Stimulated activated effector memory CD8-positive, alpha-beta T cell treated with anti-CD3 and anti-CD28 coated beads, Interleukin-12 subunit alpha, Interleukin-12 subunit beta, amount 100 ng/mL, for 72 hours (primary cell): ENCODE results near the gene USP6NL.
A peak's percentile ranks its signal among the peaks of the same experiment; 100 is the strongest.
"Not testable (repeated sequence)": the region's sequence is repeated elsewhere in the genome, so short reads cannot be mapped to it uniquely, and the experiment has no call there.

Experiments
- ATAC-seq: fragments of 150-1000 bp; cut with Tn5 transposase; 2 replicates; pipeline ENCODE4 v1.10.0; 2021
- DNase-seq, 2 donors: peaks; one replicate each; pipeline ENCODE4 v3.0.0; 2021 to 2022; ENCODE audit warnings: low spot score in 2 of 2
- H3K27ac Mint-ChIP-seq: one replicate; pipeline ENCODE4 v1.8.0; 2022; ENCODE audit warnings: mild to moderate bottlenecking, mixed read lengths
- H3K36me3 Mint-ChIP-seq: one replicate; pipeline ENCODE4 v1.8.0; 2022; ENCODE audit warnings: mild to moderate bottlenecking, mixed read lengths
- H3K4me1 Mint-ChIP-seq: one replicate; pipeline ENCODE4 v1.8.0; 2022; ENCODE audit warnings: mixed read lengths
- H3K4me3 Mint-ChIP-seq: one replicate; pipeline ENCODE4 v1.8.0; 2022; ENCODE audit warnings: mild to moderate bottlenecking, mixed read lengths
- H3K9me3 Mint-ChIP-seq: one replicate; pipeline ENCODE4 v1.8.0; 2022; ENCODE audit warnings: mixed read lengths

USP6NL gene

GRCh38 chr10:11631291-11631690 is 19.8 kb upstream of the USP6NL start:
- H3K4me1 Mint-ChIP-seq, result no peaks in the 10 kb centered on the region
- H3K4me3 Mint-ChIP-seq, result no peak overlapping the region
- H3K27ac Mint-ChIP-seq, result no peak overlapping the region
- ATAC-seq, result no peak
- H3K36me3 Mint-ChIP-seq, result no peaks in the 10 kb centered on the region
- no peaks in the 10 kb centered on the region for H3K9me3 Mint-ChIP-seq
- no peak for DNase-seq

- Mint-ChIP-seq H3K36me3 (no peaks in the 10 kb centered on the region), H3K9me3 (no peaks in the 10 kb centered on the region), H3K4me1 (no peaks in the 10 kb centered on the region), H3K27ac (no peak overlapping the region), H3K4me3 (no peak overlapping the region)
- DNase-seq (no peak), ATAC-seq (no peak)
Measured at GRCh38 chr10:11629731-11630130, 18.3 kb upstream of the USP6NL start.

GRCh38 chr10:11627941-11628340 is 16.5 kb upstream of the USP6NL start:
- not testable (repeated sequence) for H3K4me1 Mint-ChIP-seq, H3K36me3 Mint-ChIP-seq, H3K4me3 Mint-ChIP-seq, H3K27ac Mint-ChIP-seq, H3K9me3 Mint-ChIP-seq, DNase-seq, ATAC-seq

- no peaks in the 10 kb centered on the region for H3K4me1 Mint-ChIP-seq
- no peak overlapping the region for H3K27ac Mint-ChIP-seq
- H3K9me3 Mint-ChIP-seq, result no peaks in the 10 kb centered on the region
- peak; percentile 56 for ATAC-seq
- H3K4me3 Mint-ChIP-seq, result no peak overlapping the region
- no peaks in the 10 kb centered on the region for H3K36me3 Mint-ChIP-seq
- DNase-seq, result no peak
Measured at GRCh38 chr10:11626071-11626470, 14.6 kb upstream of the USP6NL start.

- DNase-seq, result no peak
- Mint-ChIP-seq H3K4me3 (no peak overlapping the region), H3K36me3 (no peaks in the 10 kb centered on the region), H3K4me1 (no peaks in the 10 kb centered on the region), H3K27ac (no peak overlapping the region), H3K9me3 (no peaks in the 10 kb centered on the region)
- ATAC-seq, result no peak
Measured at GRCh38 chr10:11625019-11625735, 13.7 kb upstream of the USP6NL start.

GRCh38 chr10:11617233-11617632 is 5.8 kb upstream of the USP6NL start:
- no peak for DNase-seq
- no peak overlapping the region for H3K27ac Mint-ChIP-seq
- no peak overlapping the region for H3K4me3 Mint-ChIP-seq
- no peaks in the 10 kb centered on the region for H3K36me3 Mint-ChIP-seq
- peaks cover 5% of the 10 kb centered on the region for H3K9me3 Mint-ChIP-seq
- no peak for ATAC-seq
- H3K4me1 Mint-ChIP-seq, result peaks cover 2% of the 10 kb centered on the region

GRCh38 chr10:11616021-11616420 is 4.6 kb upstream of the USP6NL start:
- Mint-ChIP-seq H3K36me3 (no peaks in the 10 kb centered on the region), H3K4me3 (no peak overlapping the region), H3K27ac (no peak overlapping the region), H3K9me3 (peaks cover 5% of the 10 kb centered on the region), H3K4me1 (peaks cover 7% of the 10 kb centered on the region)
- ATAC-seq (no peak), DNase-seq (no peak)

GRCh38 chr10:11615396-11615795 is 3.9 kb upstream of the USP6NL start:
- no peak overlapping the region for H3K27ac Mint-ChIP-seq
- H3K36me3 Mint-ChIP-seq, result no peaks in the 10 kb centered on the region
- H3K9me3 Mint-ChIP-seq, result peaks cover 5% of the 10 kb centered on the region
- DNase-seq (no peak), ATAC-seq (no peak)
- H3K4me3 Mint-ChIP-seq, result no peak overlapping the region
- H3K4me1 Mint-ChIP-seq, result peaks cover 7% of the 10 kb centered on the region

GRCh38 chr10:11612021-11613001 is 861 bp upstream of the USP6NL start:
- no peak for DNase-seq
- Mint-ChIP-seq H3K36me3 (no peaks in the 10 kb centered on the region), H3K9me3 (no peaks in the 10 kb centered on the region), H3K27ac (peak overlapping the region; percentile 69), H3K4me3 (peak overlapping the region; percentile 68), H3K4me1 (peaks cover 7% of the 10 kb centered on the region)
- ATAC-seq, result peak; percentile 38

- H3K4me1 Mint-ChIP-seq, result peaks cover 7% of the 10 kb centered on the region
- no peaks in the 10 kb centered on the region for H3K36me3 Mint-ChIP-seq
- peak overlapping the region; percentile 58 for H3K4me3 Mint-ChIP-seq
- DNase-seq (peak in 1 of 2 donors; percentile 56), ATAC-seq (peak; percentile 22)
- no peak overlapping the region for H3K27ac Mint-ChIP-seq
- no peaks in the 10 kb centered on the region for H3K9me3 Mint-ChIP-seq
Measured at GRCh38 chr10:11610826-11611247, 613 bp downstream of the USP6NL start.

- no peaks in the 10 kb centered on the region for H3K36me3 Mint-ChIP-seq
- H3K4me1 Mint-ChIP-seq, result peaks cover 7% of the 10 kb centered on the region
- DNase-seq (no peak), ATAC-seq (no peak)
- H3K27ac Mint-ChIP-seq, result no peak overlapping the region
- no peaks in the 10 kb centered on the region for H3K9me3 Mint-ChIP-seq
- peak overlapping the region; percentile 58 for H3K4me3 Mint-ChIP-seq
Measured at GRCh38 chr10:11610166-11610825, 1.2 kb downstream of the USP6NL start.

GRCh38 chr10:11609492-11610093 is 1.9 kb downstream of the USP6NL start:
- Mint-ChIP-seq H3K4me3 (no peak overlapping the region), H3K36me3 (no peaks in the 10 kb centered on the region), H3K27ac (no peak overlapping the region), H3K9me3 (no peaks in the 10 kb centered on the region), H3K4me1 (peaks cover 7% of the 10 kb centered on the region)
- DNase-seq (no peak), ATAC-seq (no peak)

GRCh38 chr10:11609052-11609451 is 2.4 kb downstream of the USP6NL start:
- no peaks in the 10 kb centered on the region for H3K36me3 Mint-ChIP-seq
- no peaks in the 10 kb centered on the region for H3K9me3 Mint-ChIP-seq
- H3K27ac Mint-ChIP-seq, result no peak overlapping the region
- no peak for ATAC-seq
- no peak overlapping the region for H3K4me3 Mint-ChIP-seq
- DNase-seq, result no peak
- H3K4me1 Mint-ChIP-seq, result peaks cover 7% of the 10 kb centered on the region

- Mint-ChIP-seq H3K4me3 (no peak overlapping the region), H3K4me1 (peaks cover 7% of the 10 kb centered on the region), H3K9me3 (no peaks in the 10 kb centered on the region), H3K27ac (no peak overlapping the region), H3K36me3 (no peaks in the 10 kb centered on the region)
- no peak for DNase-seq
- no peak for ATAC-seq
Measured at GRCh38 chr10:11608159-11609013, 3.1 kb downstream of the USP6NL start.
